Measurements from ENCODE around the gene TIGD3.

TIGD3 gene

DNA sequence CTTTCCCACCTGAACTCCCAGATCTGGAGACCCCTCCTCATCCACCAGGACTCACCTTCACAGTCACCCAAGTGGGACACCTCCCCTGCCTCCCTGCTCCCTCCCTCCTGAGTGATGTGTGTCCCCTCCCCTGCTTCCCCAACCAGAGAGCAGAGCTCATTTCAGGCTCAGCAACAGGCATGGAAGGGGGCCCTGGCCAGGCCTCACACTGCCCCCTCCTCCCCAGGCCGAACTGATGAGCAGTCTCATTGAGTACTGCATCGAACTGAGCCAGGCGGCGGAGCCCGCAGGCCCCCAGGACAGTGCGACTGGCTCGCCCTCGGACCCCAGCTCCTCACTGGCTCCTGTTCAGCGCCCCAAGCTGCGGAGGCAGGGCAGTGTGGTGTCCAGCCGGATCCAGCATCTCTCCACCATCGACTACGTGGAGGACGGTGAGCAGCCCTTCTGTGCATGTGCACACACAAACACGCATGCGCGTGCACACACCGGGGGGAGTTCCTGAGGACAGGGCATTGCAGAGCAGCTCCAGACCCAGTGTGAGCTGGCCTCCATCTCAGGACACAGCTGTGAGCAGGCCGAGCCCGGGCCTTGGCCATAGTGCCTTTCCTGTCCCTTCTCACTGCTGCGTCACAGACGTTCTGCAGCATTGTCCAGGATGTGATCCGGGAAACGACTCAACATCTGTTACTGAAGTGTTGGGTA lies 50.2 kb downstream of the TIGD3 start:
- in situ Hi-C loops (cut with MboI; ENCODE audit: low sequenced_read_pairs): no loop called here
